Measurements from ENCODE around the gene MBNL3.

- TF ChIP-seq POLR2A (IDR thresholded peaks at IDR 0.05; ENCODE audit: low read depth, low read length), result no peak
- TF ChIP-seq POLR2AphosphoS5 (IDR thresholded peaks at IDR 0.05; ENCODE audit: insufficient read depth, low read depth, low read length), result no peak
- no peak for TF ChIP-seq MYC (IDR thresholded peaks at IDR 0.05; ENCODE audit: low read depth, low read length)
Measured at GRCh38 chrX:132467026-132467425, 21.8 kb downstream of the MBNL3 start.
